Mesendoderm (in vitro differentiated cells): Measurements from ENCODE around the gene SLC43A1.
A peak's percentile ranks its signal among the peaks of the same experiment; 100 is the strongest.
"Not testable (repeated sequence)": the region's sequence is repeated elsewhere in the genome, so short reads cannot be mapped to it uniquely, and the experiment has no call there.

Source experiments
- DNase-seq: peaks from one replicate; pipeline ENCODE4 v3.0.0; 2013
- H2AK5ac ChIP-seq: 2 replicates; pipeline ENCODE4 v1.6.1; 2013; ENCODE audit warnings: low read length, inconsistent platforms
- H2BK120ac ChIP-seq: 2 replicates; pipeline ENCODE4 v1.6.1; 2013; ENCODE audit warnings: low read depth, mild to moderate bottlenecking, low read length, moderate library complexity, mixed read lengths
- H2BK15ac ChIP-seq: replicated peaks from 2 replicates; pipeline ENCODE4 v1.6.1; 2013; ENCODE audit warnings: low read depth, mild to moderate bottlenecking, moderate library complexity
- H2BK5ac ChIP-seq: 2 replicates; pipeline ENCODE4 v1.6.1; 2013; ENCODE audit warnings: low read length, inconsistent platforms
- H3K18ac ChIP-seq: 2 replicates; pipeline ENCODE4 v1.6.1; 2013; ENCODE audit warnings: mild to moderate bottlenecking, low read length, mixed read lengths
- H3K23ac ChIP-seq: one replicate; pipeline ENCODE4 v1.6.1; 2013; ENCODE audit warnings: low read length
- H3K27ac ChIP-seq: 2 replicates; pipeline ENCODE4 v1.5.1; 2013; ENCODE audit warnings: low read depth, mild to moderate bottlenecking, inconsistent platforms, low read length, moderate library complexity
- H3K27me3 ChIP-seq: 2 replicates; pipeline ENCODE4 v1.6.1; 2013; ENCODE audit warnings: low read length, control low read depth, mild to moderate bottlenecking, inconsistent platforms; ENCODE audit not compliant: insufficient read depth, poor library complexity
- H3K36me3 ChIP-seq: 2 replicates; pipeline ENCODE4 v1.6.1; 2013; ENCODE audit warnings: low read length, inconsistent platforms; ENCODE audit not compliant: control insufficient read depth, insufficient read depth
- H3K4ac ChIP-seq: one replicate; pipeline ENCODE4 v1.6.1; 2013; ENCODE audit warnings: low read depth, mild to moderate bottlenecking, low read length, moderate library complexity
- H3K4me1 ChIP-seq: 2 replicates; pipeline ENCODE4 v1.6.1; 2013; ENCODE audit warnings: low read depth, low read length, inconsistent platforms; ENCODE audit not compliant: control insufficient read depth
- H3K4me2 ChIP-seq: 2 replicates; pipeline ENCODE4 v1.6.1; 2013; ENCODE audit warnings: low read length
- H3K4me3 ChIP-seq: 2 replicates; pipeline ENCODE4 v1.5.1; 2013; ENCODE audit warnings: mild to moderate bottlenecking, low read length
- H3K56ac ChIP-seq: one replicate; pipeline ENCODE4 v1.6.1; 2013; ENCODE audit warnings: low read length
- H3K79me1 ChIP-seq: 2 replicates; pipeline ENCODE4 v1.6.1; 2013; ENCODE audit warnings: low read length, inconsistent platforms
- H3K79me2 ChIP-seq: 2 replicates; pipeline ENCODE4 v1.6.1; 2013; ENCODE audit warnings: mild to moderate bottlenecking, low read length; ENCODE audit not compliant: control insufficient read depth, insufficient read depth
- H3K9ac ChIP-seq: 2 replicates; pipeline ENCODE4 v1.6.1; 2013; ENCODE audit warnings: low read length, inconsistent platforms
- H4K5ac ChIP-seq: one replicate; pipeline ENCODE4 v1.6.1; 2013; ENCODE audit warnings: low read length
- H4K8ac ChIP-seq: one replicate; pipeline ENCODE4 v1.6.1; 2013; ENCODE audit warnings: low read depth, mild to moderate bottlenecking, control low read depth, low read length, moderate library complexity
- WGBS: extraction: QIAGEN DNeasy Blood & Tissue Kit; methylation state at CpG from one replicate; pipeline ENCODE4 v1.1.7; 2013; ENCODE audit warnings: low lambda C conversion rate, missing lambda C conversion rate; ENCODE audit not compliant: insufficient coverage; ENCODE audit errors: extremely low coverage; 5-methylcytosine and 5-hydroxymethylcytosine counted together

Gene SLC43A1

GRCh38 chr11:57534449-57534848, 18.9 kb upstream of the SLC43A1 start:
- H3K79me1 ChIP-seq, H2BK15ac ChIP-seq, H3K56ac ChIP-seq, H3K4me1 ChIP-seq, H4K5ac ChIP-seq, H3K23ac ChIP-seq, DNase-seq, H4K8ac ChIP-seq, H3K9ac ChIP-seq, H3K27ac ChIP-seq, H3K27me3 ChIP-seq, H3K4me3 ChIP-seq, H3K4me2 ChIP-seq, H2BK5ac ChIP-seq, H3K4ac ChIP-seq, H2AK5ac ChIP-seq, H3K36me3 ChIP-seq, H3K18ac ChIP-seq, H2BK120ac ChIP-seq: not testable (repeated sequence)
- H3K79me2 ChIP-seq: peaks cover 10% of the 10 kb centered on the region
- no CpG with 5 or more reads among the region's 7 CpGs for WGBS

GRCh38 chr11:57530596-57531507, 15.3 kb upstream of the SLC43A1 start, which contains the start of gene TIMM10:
TIMM10 (minus strand) TSS chr11:57530754; CDS start chr11:57530189, 565 bp downstream.
- Histone ChIP-seq H2AK5ac (peak within 1 kb of the TSS; percentile 8), H4K8ac (peak within 1 kb of the TSS; percentile 78), H3K79me2 (peaks cover 17% of the 10 kb centered on the region), H4K5ac (peak within 1 kb of the TSS; percentile 97), H3K9ac (peak within 1 kb of the TSS; percentile 96), H3K79me1 (peaks cover 16% of the 10 kb centered on the region), H2BK120ac (no peak within 1 kb of the TSS), H3K27ac (no peak within 1 kb of the TSS), H3K56ac (peak within 1 kb of the TSS; percentile 94), H3K4ac (peak within 1 kb of the TSS; percentile 64), H3K36me3 (peaks cover 2% of the 10 kb centered on the region), H3K4me1 (peaks cover 7% of the 10 kb centered on the region), H3K4me2 (peak within 1 kb of the TSS; percentile 98), H3K23ac (peak within 1 kb of the TSS; percentile 89), H3K27me3 (no peaks in the 10 kb centered on the region), H3K4me3 (peak within 1 kb of the TSS; percentile 93), H2BK5ac (peak within 1 kb of the TSS; percentile 35), H2BK15ac (no peak within 1 kb of the TSS), H3K18ac (peak within 1 kb of the TSS; percentile 70)
- DNase-seq: peak; percentile 100
- WGBS: no CpG with 5 or more reads among the region's 49 CpGs

- Histone ChIP-seq H3K56ac (peak overlapping the region; percentile 94), H3K36me3 (peaks cover 2% of the 10 kb centered on the region), H3K4me1 (peaks cover 7% of the 10 kb centered on the region), H3K9ac (peak overlapping the region; percentile 96), H3K18ac (no peak overlapping the region), H3K79me1 (peaks cover 16% of the 10 kb centered on the region), H4K5ac (peak overlapping the region; percentile 97), H3K4me3 (peak overlapping the region; percentile 93), H3K4me2 (peak overlapping the region; percentile 85), H4K8ac (peak overlapping the region; percentile 78), H2BK5ac (peak overlapping the region; percentile 35), H3K79me2 (peaks cover 17% of the 10 kb centered on the region), H3K27me3 (no peaks in the 10 kb centered on the region), H2AK5ac (peak overlapping the region; percentile 8), H3K23ac (peak overlapping the region; percentile 89), H2BK15ac (no peak overlapping the region), H3K4ac (peak overlapping the region; percentile 64), H3K27ac (no peak overlapping the region), H2BK120ac (no peak overlapping the region)
- WGBS: no CpG with 5 or more reads among the region's 17 CpGs
- DNase-seq: no peak
Measured at GRCh38 chr11:57530215-57530595, 14.7 kb upstream of the SLC43A1 start.

- Histone ChIP-seq H2BK15ac (no peak overlapping the region), H4K5ac (no peak overlapping the region), H2BK5ac (no peak overlapping the region), H3K56ac (no peak overlapping the region), H3K79me2 (peaks cover 17% of the 10 kb centered on the region), H3K23ac (no peak overlapping the region), H3K9ac (no peak overlapping the region), H3K4ac (no peak overlapping the region), H3K79me1 (peaks cover 16% of the 10 kb centered on the region), H2AK5ac (no peak overlapping the region), H3K4me2 (no peak overlapping the region), H3K4me3 (no peak overlapping the region), H3K27ac (no peak overlapping the region), H4K8ac (no peak overlapping the region), H3K27me3 (no peaks in the 10 kb centered on the region), H3K4me1 (peaks cover 7% of the 10 kb centered on the region), H3K36me3 (peaks cover 2% of the 10 kb centered on the region), H3K18ac (no peak overlapping the region), H2BK120ac (no peak overlapping the region)
- DNase-seq: no peak
Measured at GRCh38 chr11:57529012-57529411, 13.5 kb upstream of the SLC43A1 start.

GRCh38 chr11:57527056-57527631, 11.6 kb upstream of the SLC43A1 start:
- Histone ChIP-seq H3K36me3 (peaks cover 2% of the 10 kb centered on the region), H3K79me2 (peaks cover 17% of the 10 kb centered on the region), H3K4me2 (no peak overlapping the region), H3K56ac (peak overlapping the region; percentile 63), H2BK120ac (no peak overlapping the region), H3K4ac (no peak overlapping the region), H3K9ac (peak overlapping the region; percentile 50), H2AK5ac (no peak overlapping the region), H3K27ac (no peak overlapping the region), H4K8ac (no peak overlapping the region), H2BK15ac (no peak overlapping the region), H3K4me1 (peaks cover 7% of the 10 kb centered on the region), H3K79me1 (peaks cover 16% of the 10 kb centered on the region), H3K27me3 (no peaks in the 10 kb centered on the region), H4K5ac (no peak overlapping the region), H2BK5ac (no peak overlapping the region), H3K4me3 (no peak overlapping the region), H3K23ac (no peak overlapping the region), H3K18ac (no peak overlapping the region)
- peak; percentile 79 for DNase-seq
- no CpG with 5 or more reads among the region's 7 CpGs for WGBS
